ENCODE data around the gene PCDHB12. TPM values are rescaled to one million over a fixed set of nuclear protein-coding genes. Genes with fewer than 3 reads are reported as not detected.
"Not testable (repeated sequence)": the region's sequence is repeated elsewhere in the genome, so short reads cannot be mapped to it uniquely, and the experiment has no call there.

The PCDHB12 gene
- total RNA-seq, 1 experiment from 2014 or later: 5.1 TPM

DNA sequence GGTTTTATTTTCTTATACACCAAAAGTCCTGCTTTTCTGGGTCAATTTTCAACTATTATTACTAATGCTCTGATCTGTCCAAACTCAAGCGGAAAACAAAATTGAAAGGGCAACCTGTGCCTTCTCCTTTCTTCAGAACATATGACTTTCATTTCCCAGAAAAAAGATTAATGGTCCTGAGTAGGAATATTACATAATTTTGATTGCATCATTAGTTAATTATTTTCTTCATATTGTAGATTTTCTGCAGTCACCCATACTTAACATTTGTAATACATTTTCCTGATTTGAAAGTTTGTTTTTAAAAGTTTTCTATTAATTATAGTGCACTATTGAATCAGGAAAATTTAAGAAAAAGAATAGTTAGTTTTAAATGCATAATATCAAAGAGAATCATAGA, 32.6 kb upstream of the PCDHB12 start:
- no peaks in the 10 kb centered on the region for H3K9me3 ChIP-seq (ENCODE audit: low read depth, low read length, poor library complexity, severe bottlenecking)
- H3K4me1 ChIP-seq (ENCODE audit: insufficient read depth, low read length, poor library complexity, severe bottlenecking): no peaks in the 10 kb centered on the region
- intact Hi-C loops (cut with micrococcal nuclease; ENCODE audit: unreplicated experiment): no loop called here
- no peaks in the 10 kb centered on the region for H3K27me3 ChIP-seq (replicated peaks; ENCODE audit: insufficient read depth, low read depth, low read length, poor library complexity)
- no peak overlapping the region for H3K27ac ChIP-seq (ENCODE audit: low read depth, low read length, poor library complexity, severe bottlenecking)
- no peaks in the 10 kb centered on the region for H3K36me3 ChIP-seq (ENCODE audit: insufficient read depth, low read length, poor library complexity, severe bottlenecking)
- no TSS peak for BruUV-seq (replicated peaks)
- POLR2A ChIA-PET (ENCODE audit: low non-redundant PET): no interaction called here
- no peak overlapping the region for H3K4me3 ChIP-seq (ENCODE audit: low read depth, low read length, poor library complexity, severe bottlenecking)
- CTCF ChIA-PET: no interaction called here
- TF ChIP-seq, protein P1, sequence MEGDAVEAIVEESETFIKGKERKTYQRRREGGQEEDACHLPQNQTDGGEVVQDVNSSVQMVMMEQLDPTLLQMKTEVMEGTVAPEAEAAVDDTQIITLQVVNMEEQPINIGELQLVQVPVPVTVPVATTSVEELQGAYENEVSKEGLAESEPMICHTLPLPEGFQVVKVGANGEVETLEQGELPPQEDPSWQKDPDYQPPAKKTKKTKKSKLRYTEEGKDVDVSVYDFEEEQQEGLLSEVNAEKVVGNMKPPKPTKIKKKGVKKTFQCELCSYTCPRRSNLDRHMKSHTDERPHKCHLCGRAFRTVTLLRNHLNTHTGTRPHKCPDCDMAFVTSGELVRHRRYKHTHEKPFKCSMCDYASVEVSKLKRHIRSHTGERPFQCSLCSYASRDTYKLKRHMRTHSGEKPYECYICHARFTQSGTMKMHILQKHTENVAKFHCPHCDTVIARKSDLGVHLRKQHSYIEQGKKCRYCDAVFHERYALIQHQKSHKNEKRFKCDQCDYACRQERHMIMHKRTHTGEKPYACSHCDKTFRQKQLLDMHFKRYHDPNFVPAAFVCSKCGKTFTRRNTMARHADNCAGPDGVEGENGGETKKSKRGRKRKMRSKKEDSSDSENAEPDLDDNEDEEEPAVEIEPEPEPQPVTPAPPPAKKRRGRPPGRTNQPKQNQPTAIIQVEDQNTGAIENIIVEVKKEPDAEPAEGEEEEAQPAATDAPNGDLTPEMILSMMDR (conservative IDR thresholded peaks at IDR 0.05; ENCODE audit: low read depth, low read length): no peak
- no peak for TF ChIP-seq EZH2 (IDR thresholded peaks at IDR 0.05; ENCODE audit: borderline replicate concordance, low read depth, low read length, poor library complexity, severe bottlenecking)
- DNase-seq (ENCODE audit: low spot score): no peak

DNA sequence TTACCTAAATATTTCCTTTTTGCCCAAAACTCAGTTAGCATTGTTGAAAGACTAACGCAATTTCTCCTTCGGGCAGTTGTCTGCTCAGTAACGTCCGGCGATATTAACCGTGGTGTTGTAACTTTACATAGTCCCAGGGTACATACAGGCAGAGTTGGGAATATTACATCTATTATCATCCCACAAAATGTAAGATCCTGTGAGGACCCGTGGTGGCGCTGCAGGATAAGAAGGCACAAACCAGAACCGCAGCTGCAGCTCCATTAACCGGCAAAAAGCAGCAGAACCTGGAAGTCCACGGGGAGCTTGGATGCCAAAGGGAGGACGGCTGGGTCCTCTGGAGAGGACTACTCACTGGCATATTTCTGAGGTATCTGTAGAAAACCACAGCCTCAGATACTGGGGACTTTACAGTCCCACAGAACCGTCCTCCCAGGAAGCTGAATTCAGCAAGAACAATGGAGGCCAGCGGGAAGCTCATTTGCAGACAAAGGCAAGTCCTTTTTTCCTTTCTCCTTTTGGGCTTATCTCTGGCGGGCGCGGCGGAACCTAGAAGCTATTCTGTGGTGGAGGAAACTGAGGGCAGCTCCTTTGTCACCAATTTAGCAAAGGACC, 30.8 kb upstream of the PCDHB12 start, which contains the start of gene PCDHB8:
Gene PCDHB8, plus strand, starts transcription at position 214 of the 615 bp plus-strand sequence. Its CDS starts 245 bp downstream, at position 459.
- CTCF ChIA-PET: interaction anchor here (0.6 kb wide), 1 partner anchor 21 kb away, joined by 3 read pairs; no protein-coding TSS in a partner anchor
- BruUV-seq (replicated peaks); H3K27me3 ChIP-seq (replicated peaks; ENCODE audit: insufficient read depth, low read depth, low read length, poor library complexity); H3K9me3 ChIP-seq (ENCODE audit: low read depth, low read length, poor library complexity, severe bottlenecking); H3K27ac ChIP-seq (ENCODE audit: low read depth, low read length, poor library complexity, severe bottlenecking); H3K4me1 ChIP-seq (ENCODE audit: insufficient read depth, low read length, poor library complexity, severe bottlenecking); H3K36me3 ChIP-seq (ENCODE audit: insufficient read depth, low read length, poor library complexity, severe bottlenecking); POLR2A ChIA-PET (ENCODE audit: low non-redundant PET); intact Hi-C loops (cut with micrococcal nuclease; ENCODE audit: unreplicated experiment): not testable (repeated sequence)
- H3K4me3 ChIP-seq (ENCODE audit: low read depth, low read length, poor library complexity, severe bottlenecking): peak within 1 kb of the TSS; percentile 39
- TF ChIP-seq, protein P1 (conservative IDR thresholded peaks at IDR 0.05; ENCODE audit: low read depth, low read length): peak; percentile 54
- DNase-seq (ENCODE audit: low spot score): peak; percentile 79

- CTCF ChIA-PET; intact Hi-C loops (cut with micrococcal nuclease; ENCODE audit: unreplicated experiment): not testable (repeated sequence)
These were observed 29.1 kb upstream of the PCDHB12 start for GRCh38 chr5:141179371-141179770.

DNA sequence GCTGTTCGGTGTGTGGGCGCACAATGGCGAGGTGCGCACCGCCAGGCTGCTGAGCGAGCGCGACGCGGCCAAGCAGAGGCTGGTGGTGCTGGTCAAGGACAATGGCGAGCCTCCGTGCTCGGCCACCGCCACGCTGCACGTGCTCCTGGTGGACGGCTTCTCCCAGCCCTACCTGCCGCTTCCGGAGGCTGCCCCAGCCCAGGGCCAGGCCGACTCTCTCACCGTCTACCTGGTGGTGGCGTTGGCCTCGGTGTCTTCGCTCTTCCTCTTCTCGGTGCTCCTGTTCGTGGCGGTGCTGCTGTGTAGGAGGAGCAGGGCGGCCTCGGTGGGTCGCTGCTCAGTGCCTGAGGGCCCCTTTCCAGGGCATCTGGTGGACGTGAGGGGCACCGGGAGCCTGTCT, 28.6 kb upstream of the PCDHB12 start:
- CTCF ChIA-PET; H3K36me3 ChIP-seq (ENCODE audit: insufficient read depth, low read length, poor library complexity, severe bottlenecking); DNase-seq (ENCODE audit: low spot score); H3K4me3 ChIP-seq (ENCODE audit: low read depth, low read length, poor library complexity, severe bottlenecking); H3K9me3 ChIP-seq (ENCODE audit: low read depth, low read length, poor library complexity, severe bottlenecking); BruUV-seq (replicated peaks); H3K27me3 ChIP-seq (replicated peaks; ENCODE audit: insufficient read depth, low read depth, low read length, poor library complexity); H3K4me1 ChIP-seq (ENCODE audit: insufficient read depth, low read length, poor library complexity, severe bottlenecking); POLR2A ChIA-PET (ENCODE audit: low non-redundant PET); H3K27ac ChIP-seq (ENCODE audit: low read depth, low read length, poor library complexity, severe bottlenecking): not testable (repeated sequence)
- intact Hi-C loops (cut with micrococcal nuclease; ENCODE audit: unreplicated experiment): loop anchor here (5.0 kb wide), 1 partner anchor 88 kb away; the partner anchor contains the start of gene PCDHB2

More at GRCh38 chr5:141179371-141179770, 29.1 kb upstream of the PCDHB12 start:
- H3K9me3 ChIP-seq (ENCODE audit: low read depth, low read length, poor library complexity, severe bottlenecking); POLR2A ChIA-PET (ENCODE audit: low non-redundant PET); H3K4me3 ChIP-seq (ENCODE audit: low read depth, low read length, poor library complexity, severe bottlenecking); H3K4me1 ChIP-seq (ENCODE audit: insufficient read depth, low read length, poor library complexity, severe bottlenecking); DNase-seq (ENCODE audit: low spot score); H3K27ac ChIP-seq (ENCODE audit: low read depth, low read length, poor library complexity, severe bottlenecking); H3K36me3 ChIP-seq (ENCODE audit: insufficient read depth, low read length, poor library complexity, severe bottlenecking); BruUV-seq (replicated peaks); H3K27me3 ChIP-seq (replicated peaks; ENCODE audit: insufficient read depth, low read depth, low read length, poor library complexity): not testable (repeated sequence)
